ENCODE results near the gene FKBP5.

GRCh38 chr6:35719404-35719829 is 30.7 kb upstream of the FKBP5 start:
- TF ChIP-seq CTCF (conservative IDR thresholded peaks at IDR 0.05 in 1 of 2, IDR thresholded peaks at IDR 0.05 in 1 of 2; ENCODE audit: low read depth in 1 of 2, low read length in 2 of 2) (no peak), EZH2 (IDR thresholded peaks at IDR 0.05; ENCODE audit: low read length, missing control alignments) (no peak)

All from fibroblast of lung (primary cell).